ENCODE measurements around the gene TMTC4.

- TF ChIP-seq EP300 (IDR thresholded peaks at IDR 0.05): no peak
- TF ChIP-seq, protein P1, sequence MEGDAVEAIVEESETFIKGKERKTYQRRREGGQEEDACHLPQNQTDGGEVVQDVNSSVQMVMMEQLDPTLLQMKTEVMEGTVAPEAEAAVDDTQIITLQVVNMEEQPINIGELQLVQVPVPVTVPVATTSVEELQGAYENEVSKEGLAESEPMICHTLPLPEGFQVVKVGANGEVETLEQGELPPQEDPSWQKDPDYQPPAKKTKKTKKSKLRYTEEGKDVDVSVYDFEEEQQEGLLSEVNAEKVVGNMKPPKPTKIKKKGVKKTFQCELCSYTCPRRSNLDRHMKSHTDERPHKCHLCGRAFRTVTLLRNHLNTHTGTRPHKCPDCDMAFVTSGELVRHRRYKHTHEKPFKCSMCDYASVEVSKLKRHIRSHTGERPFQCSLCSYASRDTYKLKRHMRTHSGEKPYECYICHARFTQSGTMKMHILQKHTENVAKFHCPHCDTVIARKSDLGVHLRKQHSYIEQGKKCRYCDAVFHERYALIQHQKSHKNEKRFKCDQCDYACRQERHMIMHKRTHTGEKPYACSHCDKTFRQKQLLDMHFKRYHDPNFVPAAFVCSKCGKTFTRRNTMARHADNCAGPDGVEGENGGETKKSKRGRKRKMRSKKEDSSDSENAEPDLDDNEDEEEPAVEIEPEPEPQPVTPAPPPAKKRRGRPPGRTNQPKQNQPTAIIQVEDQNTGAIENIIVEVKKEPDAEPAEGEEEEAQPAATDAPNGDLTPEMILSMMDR (IDR thresholded peaks at IDR 0.05): peak in 1 of 5 experiments; percentile 18
These were observed 28.4 kb downstream of the TMTC4 start for GRCh38 chr13:100646030-100646673.

Measured in tibial nerve (tissue), 4 donors.